Upper lobe of right lung (tissue), 1 donor: ENCODE measurements around the gene TBKBP1. TPM values are rescaled to one million over a fixed set of nuclear protein-coding genes. Genes with fewer than 3 reads are reported as not detected.

Experiments used
- ATAC-seq: fragments of 200-7000 bp; cut with Tn5 transposase; one replicate; pipeline ENCODE4 v1.9.1; 2020; ENCODE audit warnings: mild to moderate bottlenecking, moderate library complexity
- DNase-seq: peaks from one replicate; pipeline ENCODE4 v3.0.0-alpha.2; 2020
- H3K27ac ChIP-seq: fragments of 200-600 bp; one replicate; pipeline ENCODE4 v1.8.0; 2022
- H3K27me3 ChIP-seq: fragments of 200-600 bp; one replicate; pipeline ENCODE4 v1.8.0; 2022; ENCODE audit warnings: mild to moderate bottlenecking
- H3K36me3 ChIP-seq: fragments of 200-600 bp; one replicate; pipeline ENCODE4 v1.8.0; 2022
- H3K4me1 ChIP-seq: fragments of 200-600 bp; one replicate; pipeline ENCODE4 v1.8.0; 2022
- H3K4me3 ChIP-seq: fragments of 200-600 bp; one replicate; pipeline ENCODE4 v1.8.0; 2022; ENCODE audit warnings: mild to moderate bottlenecking
- H3K9me3 ChIP-seq: fragments of 200-600 bp; one replicate; pipeline ENCODE4 v1.8.0; 2022
- CTCF ChIP-seq: fragments of 200-600 bp; IDR thresholded peaks from one replicate; pipeline ENCODE4 v1.8.0; 2022; ENCODE audit warnings: antibody characterized with exemption
- intact Hi-C: fragments of 100-400 bp; cut with DNase I; formaldehyde crosslinking; loops from one replicate; pipeline ENCODE4 v1.11.0; 2022
- total RNA-seq: library from RNA; stranded (reverse); fragmentation: NEBNext Ultra II Directional; extraction: Animal tissue kit (Norgen Biotek cat#: 25700); gene quantifications from one replicate; pipeline ENCODE4 v1.2.1, GENCODE V29; 2021
- donor health status: DM: no; HTN: yes; CAD: no; lungs with severe emphysema.

TBKBP1 gene
- total RNA-seq, 1 donor from 2014 or later: 14.7 TPM

- Histone ChIP-seq H3K36me3 (no peaks in the 10 kb centered on the region), H3K27me3 (peaks cover 54% of the 10 kb centered on the region), H3K4me3 (no peak overlapping the region), H3K9me3 (no peaks in the 10 kb centered on the region), H3K27ac (no peak overlapping the region), H3K4me1 (peaks cover 8% of the 10 kb centered on the region)
- no peak for ATAC-seq
- peak; percentile 29 for DNase-seq
- intact Hi-C loops: no loop called here
- no peak for TF ChIP-seq CTCF
Measured at GRCh38 chr17:47729476-47729875, 35.5 kb downstream of the TBKBP1 start.

GRCh38 chr17:47730681-47731080 lies 36.7 kb downstream of the TBKBP1 start:
- intact Hi-C loops: no loop called here
- TF ChIP-seq CTCF: no peak
- peaks cover 53% of the 10 kb centered on the region for H3K27me3 ChIP-seq
- peak; percentile 45 for DNase-seq
- no peaks in the 10 kb centered on the region for H3K36me3 ChIP-seq
- no peak for ATAC-seq
- H3K9me3 ChIP-seq: no peaks in the 10 kb centered on the region
- peaks cover 8% of the 10 kb centered on the region for H3K4me1 ChIP-seq
- H3K4me3 ChIP-seq: no peak overlapping the region
- no peak overlapping the region for H3K27ac ChIP-seq

- no peak for ATAC-seq
Measured at GRCh38 chr17:47731396-47731795, 37.4 kb downstream of the TBKBP1 start.

GRCh38 chr17:47732399-47733046 lies 38.6 kb downstream of the TBKBP1 start:
- intact Hi-C loops: no loop called here
- no peak for TF ChIP-seq CTCF
- Histone ChIP-seq H3K4me3 (no peak overlapping the region), H3K27me3 (peaks cover 46% of the 10 kb centered on the region), H3K27ac (no peak overlapping the region), H3K36me3 (no peaks in the 10 kb centered on the region), H3K9me3 (no peaks in the 10 kb centered on the region), H3K4me1 (peaks cover 8% of the 10 kb centered on the region)
- peak; percentile 51 for DNase-seq
- ATAC-seq: no peak

More at GRCh38 chr17:47731396-47731795, 37.4 kb downstream of the TBKBP1 start:
- intact Hi-C loops: no loop called here
- no peaks in the 10 kb centered on the region for H3K9me3 ChIP-seq
- H3K4me3 ChIP-seq: no peak overlapping the region
- H3K27ac ChIP-seq: no peak overlapping the region
- H3K27me3 ChIP-seq: peaks cover 46% of the 10 kb centered on the region
- H3K4me1 ChIP-seq: peaks cover 8% of the 10 kb centered on the region
- no peak for TF ChIP-seq CTCF
- DNase-seq: peak; percentile 12
- no peaks in the 10 kb centered on the region for H3K36me3 ChIP-seq

- TF ChIP-seq CTCF: peak; percentile 21
- intact Hi-C loops: no loop called here
- no peaks in the 10 kb centered on the region for H3K36me3 ChIP-seq
- H3K4me1 ChIP-seq: peaks cover 8% of the 10 kb centered on the region
- DNase-seq (peak; percentile 84), ATAC-seq (peak; percentile 81)
- H3K27ac ChIP-seq: peak within 1 kb of the TSS; percentile 24
- H3K27me3 ChIP-seq: peaks cover 46% of the 10 kb centered on the region
- peak within 1 kb of the TSS; percentile 43 for H3K4me3 ChIP-seq
- no peaks in the 10 kb centered on the region for H3K9me3 ChIP-seq
Measured at GRCh38 chr17:47733047-47733673, 39.2 kb downstream of the TBKBP1 start, which contains the start of gene TBX21. Gene TBX21 (plus strand): TSS chr17:47733236. CDS start chr17:47733455, 219 bp downstream.
